ENCODE data around the gene TRNAU1AP.
A peak's percentile ranks its signal among the peaks of the same experiment; 100 is the strongest.
"Not testable (repeated sequence)": the region's sequence is repeated elsewhere in the genome, so short reads cannot be mapped to it uniquely, and the experiment has no call there.

TRNAU1AP gene

GRCh38 chr1:28521502-28522164 lies 31.3 kb upstream of the TRNAU1AP start:
- DNase-seq (ENCODE audit: low read depth, low spot score): no peak

- not testable (repeated sequence) for DNase-seq (ENCODE audit: low read depth, low spot score)
Observed at GRCh38 chr1:28522537-28522936, 30.3 kb upstream of the TRNAU1AP start.

- not testable (repeated sequence) for DNase-seq (ENCODE audit: low read depth, low spot score)
Observed at GRCh38 chr1:28525002-28525642, 27.8 kb upstream of the TRNAU1AP start.

- peak; percentile 81 for DNase-seq (ENCODE audit: low read depth, low spot score)
Observed at GRCh38 chr1:28526886-28527285, 26.0 kb upstream of the TRNAU1AP start.

- no peak for DNase-seq (ENCODE audit: low read depth, low spot score)
Observed at GRCh38 chr1:28530456-28530855, 22.4 kb upstream of the TRNAU1AP start.

GRCh38 chr1:28534671-28535070 lies 18.2 kb upstream of the TRNAU1AP start:
- DNase-seq (ENCODE audit: low read depth, low spot score): no peak

GRCh38 chr1:28535180-28535579 lies 17.7 kb upstream of the TRNAU1AP start:
- DNase-seq (ENCODE audit: low read depth, low spot score): no peak

GRCh38 chr1:28537457-28538199 lies 15.3 kb upstream of the TRNAU1AP start:
- no peak for DNase-seq (ENCODE audit: low read depth, low spot score)

- DNase-seq (ENCODE audit: low read depth, low spot score): no peak
Observed at GRCh38 chr1:28538286-28538685, 14.6 kb upstream of the TRNAU1AP start.

- DNase-seq (ENCODE audit: low read depth, low spot score): peak; percentile 41
Observed at GRCh38 chr1:28540651-28541050, 12.2 kb upstream of the TRNAU1AP start.

- DNase-seq (ENCODE audit: low read depth, low spot score): not testable (repeated sequence)
Observed at GRCh38 chr1:28541414-28542015, 11.4 kb upstream of the TRNAU1AP start.

- no peak for DNase-seq (ENCODE audit: low read depth, low spot score)
Observed at GRCh38 chr1:28545246-28545628, 7.6 kb upstream of the TRNAU1AP start.

GRCh38 chr1:28548318-28548717 lies 4.6 kb upstream of the TRNAU1AP start:
- DNase-seq (ENCODE audit: low read depth, low spot score): no peak

GRCh38 chr1:28551381-28551780 lies 1.5 kb upstream of the TRNAU1AP start:
- no peak for DNase-seq (ENCODE audit: low read depth, low spot score)

- no peak for DNase-seq (ENCODE audit: low read depth, low spot score)
Observed at GRCh38 chr1:28560886-28561285, 8.0 kb downstream of the TRNAU1AP start.

- DNase-seq (ENCODE audit: low read depth, low spot score): no peak
Observed at GRCh38 chr1:28564310-28564709, 11.4 kb downstream of the TRNAU1AP start.

GRCh38 chr1:28565040-28565439 lies 12.2 kb downstream of the TRNAU1AP start:
- no peak for DNase-seq (ENCODE audit: low read depth, low spot score)

GRCh38 chr1:28565726-28566125 lies 12.8 kb downstream of the TRNAU1AP start:
- no peak for DNase-seq (ENCODE audit: low read depth, low spot score)

GRCh38 chr1:28566931-28567330 lies 14.0 kb downstream of the TRNAU1AP start:
- DNase-seq (ENCODE audit: low read depth, low spot score): no peak

- DNase-seq (ENCODE audit: low read depth, low spot score): no peak
Observed at GRCh38 chr1:28571911-28572310, 19.0 kb downstream of the TRNAU1AP start.

- not testable (repeated sequence) for DNase-seq (ENCODE audit: low read depth, low spot score)
Observed at GRCh38 chr1:28572891-28573290, 20.0 kb downstream of the TRNAU1AP start.

GRCh38 chr1:28573564-28573963 lies 20.7 kb downstream of the TRNAU1AP start:
- DNase-seq (ENCODE audit: low read depth, low spot score): no peak
